Measurements from ENCODE around the gene IER5L.

- TF ChIP-seq EZH2 (IDR thresholded peaks at IDR 0.05; ENCODE audit: borderline replicate concordance), result no peak
- TF ChIP-seq CTCF (IDR thresholded peaks at IDR 0.05; ENCODE audit: poor library complexity), result no peak
- no peak for TF ChIP-seq EZH2phosphoT487 (IDR thresholded peaks at IDR 0.05; ENCODE audit: low read depth, severe bottlenecking, unreplicated experiment)
These were observed 7.9 kb upstream of the IER5L start for GRCh38 chr9:129185991-129186390.
